ENCODE measurements around the gene CD69.

DNA sequence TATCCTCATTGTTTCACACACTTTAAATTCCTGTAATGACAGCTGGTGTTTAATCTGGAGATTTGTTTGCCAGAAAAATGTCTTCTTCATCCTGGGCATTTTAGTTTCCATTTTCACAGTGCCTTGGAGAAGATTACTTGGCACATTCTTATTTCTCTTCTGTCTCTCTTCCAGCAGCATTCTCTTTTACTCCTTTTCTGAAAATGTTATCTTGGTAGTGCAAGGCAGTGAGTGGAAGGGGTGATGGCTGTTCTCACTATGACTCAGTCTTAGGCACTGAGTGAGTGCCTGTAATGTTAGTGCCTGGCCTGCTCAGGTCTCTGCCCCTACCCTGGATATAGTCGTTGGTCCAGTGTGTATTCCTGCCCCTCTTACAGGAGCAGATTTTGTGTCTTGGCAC, 40.9 kb downstream of the CD69 start:
- no peak for TF ChIP-seq CREB5 (CRISPR knock-in tag; IDR thresholded peaks at IDR 0.05; ENCODE audit: low read depth)
- no peak for TF ChIP-seq ZFP3 (CRISPR knock-in tag; IDR thresholded peaks at IDR 0.05)
- TF ChIP-seq TOX (CRISPR knock-in tag; IDR thresholded peaks at IDR 0.05; ENCODE audit: borderline replicate concordance) = no peak
- TF ChIP-seq SNAI2 (CRISPR knock-in tag; IDR thresholded peaks at IDR 0.05) = no peak
- TF ChIP-seq ARNTL (CRISPR knock-in tag; IDR thresholded peaks at IDR 0.05; ENCODE audit: borderline replicate concordance, low read depth) = no peak
- no peak for TF ChIP-seq GLIS3 (CRISPR knock-in tag; IDR thresholded peaks at IDR 0.05)
- TF ChIP-seq, protein P1, sequence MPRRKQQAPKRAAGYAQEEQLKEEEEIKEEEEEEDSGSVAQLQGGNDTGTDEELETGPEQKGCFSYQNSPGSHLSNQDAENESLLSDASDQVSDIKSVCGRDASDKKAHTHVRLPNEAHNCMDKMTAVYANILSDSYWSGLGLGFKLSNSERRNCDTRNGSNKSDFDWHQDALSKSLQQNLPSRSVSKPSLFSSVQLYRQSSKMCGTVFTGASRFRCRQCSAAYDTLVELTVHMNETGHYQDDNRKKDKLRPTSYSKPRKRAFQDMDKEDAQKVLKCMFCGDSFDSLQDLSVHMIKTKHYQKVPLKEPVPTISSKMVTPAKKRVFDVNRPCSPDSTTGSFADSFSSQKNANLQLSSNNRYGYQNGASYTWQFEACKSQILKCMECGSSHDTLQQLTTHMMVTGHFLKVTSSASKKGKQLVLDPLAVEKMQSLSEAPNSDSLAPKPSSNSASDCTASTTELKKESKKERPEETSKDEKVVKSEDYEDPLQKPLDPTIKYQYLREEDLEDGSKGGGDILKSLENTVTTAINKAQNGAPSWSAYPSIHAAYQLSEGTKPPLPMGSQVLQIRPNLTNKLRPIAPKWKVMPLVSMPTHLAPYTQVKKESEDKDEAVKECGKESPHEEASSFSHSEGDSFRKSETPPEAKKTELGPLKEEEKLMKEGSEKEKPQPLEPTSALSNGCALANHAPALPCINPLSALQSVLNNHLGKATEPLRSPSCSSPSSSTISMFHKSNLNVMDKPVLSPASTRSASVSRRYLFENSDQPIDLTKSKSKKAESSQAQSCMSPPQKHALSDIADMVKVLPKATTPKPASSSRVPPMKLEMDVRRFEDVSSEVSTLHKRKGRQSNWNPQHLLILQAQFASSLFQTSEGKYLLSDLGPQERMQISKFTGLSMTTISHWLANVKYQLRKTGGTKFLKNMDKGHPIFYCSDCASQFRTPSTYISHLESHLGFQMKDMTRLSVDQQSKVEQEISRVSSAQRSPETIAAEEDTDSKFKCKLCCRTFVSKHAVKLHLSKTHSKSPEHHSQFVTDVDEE (CRISPR knock-in tag; IDR thresholded peaks at IDR 0.05) = no peak
- no peak for TF ChIP-seq POU6F1 (CRISPR knock-in tag; IDR thresholded peaks at IDR 0.05; ENCODE audit: borderline replicate concordance, low read depth)
- TF ChIP-seq ZNF70 (CRISPR knock-in tag; IDR thresholded peaks at IDR 0.05) = no peak
- TF ChIP-seq, protein P2, sequence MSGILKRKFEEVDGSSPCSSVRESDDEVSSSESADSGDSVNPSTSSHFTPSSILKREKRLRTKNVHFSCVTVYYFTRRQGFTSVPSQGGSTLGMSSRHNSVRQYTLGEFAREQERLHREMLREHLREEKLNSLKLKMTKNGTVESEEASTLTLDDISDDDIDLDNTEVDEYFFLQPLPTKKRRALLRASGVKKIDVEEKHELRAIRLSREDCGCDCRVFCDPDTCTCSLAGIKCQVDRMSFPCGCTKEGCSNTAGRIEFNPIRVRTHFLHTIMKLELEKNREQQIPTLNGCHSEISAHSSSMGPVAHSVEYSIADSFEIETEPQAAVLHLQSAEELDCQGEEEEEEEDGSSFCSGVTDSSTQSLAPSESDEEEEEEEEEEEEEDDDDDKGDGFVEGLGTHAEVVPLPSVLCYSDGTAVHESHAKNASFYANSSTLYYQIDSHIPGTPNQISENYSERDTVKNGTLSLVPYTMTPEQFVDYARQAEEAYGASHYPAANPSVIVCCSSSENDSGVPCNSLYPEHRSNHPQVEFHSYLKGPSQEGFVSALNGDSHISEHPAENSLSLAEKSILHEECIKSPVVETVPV (CRISPR knock-in tag; IDR thresholded peaks at IDR 0.05) = no peak

Data from SK-N-SH treated with all-trans-retinoic acid at 6 μM for 48 hours (cell line).